A673 (cell line): Measurements from ENCODE around the gene MAB21L2. TPM values are rescaled to one million over a fixed set of nuclear protein-coding genes. Genes with fewer than 3 reads are reported as not detected.

Source experiments
- BruUV-seq: library from RNA; stranded (reverse); fragments of 400-500 nt; replicated peaks from 2 replicates; lab custom pipeline; 2021; lab: Mats Ljungman, UMichigan
- CTCF ChIA-PET: fragments of 300-600 bp; sonication (Branson Sonifier 250); formaldehyde crosslinking; loops from one replicate; lab custom pipeline; 2022; ENCODE audit warnings: antibody characterized with exemption; lab: Charles Lee
- POLR2A ChIA-PET: fragments of 300-600 bp; sonication (Branson Sonifier 250); formaldehyde crosslinking; loops from one replicate; lab custom pipeline; 2022; ENCODE audit warnings: antibody characterized with exemption; ENCODE audit not compliant: low non-redundant PET; lab: Charles Lee
- DNase-seq: peaks from one replicate; pipeline ENCODE4 v3.0.0-alpha.2; 2015; ENCODE audit warnings: low spot score
- H3K27ac ChIP-seq: fragments of 200-600 bp; sonication (generic); 2 replicates; pipeline ENCODE4 v1.5.1; 2016; ENCODE audit warnings: mixed run types, low read depth, mild to moderate bottlenecking, mixed read lengths, antibody characterized with exemption, low read length; ENCODE audit not compliant: poor library complexity, severe bottlenecking
- H3K27me3 ChIP-seq: fragments of 200-600 bp; sonication (generic); replicated peaks from 2 replicates; pipeline ENCODE4 v1.6.1; 2017; ENCODE audit warnings: mixed run types, low read depth, mild to moderate bottlenecking, mixed read lengths, antibody characterized with exemption, low read length; ENCODE audit not compliant: insufficient read depth, poor library complexity
- H3K36me3 ChIP-seq: fragments of 200-600 bp; sonication (generic); 2 replicates; pipeline ENCODE4 v1.6.1; 2016; ENCODE audit warnings: mixed run types, mild to moderate bottlenecking, mixed read lengths, antibody characterized with exemption, low read length; ENCODE audit not compliant: insufficient read depth, poor library complexity, severe bottlenecking
- H3K4me1 ChIP-seq: fragments of 200-600 bp; sonication (generic); 2 replicates; pipeline ENCODE4 v1.6.1; 2017; ENCODE audit warnings: mixed run types, mild to moderate bottlenecking, mixed read lengths, antibody characterized with exemption, low read length; ENCODE audit not compliant: insufficient read depth, poor library complexity, severe bottlenecking
- H3K4me3 ChIP-seq: fragments of 200-600 bp; sonication (generic); 2 replicates; pipeline ENCODE4 v1.5.1; 2016; ENCODE audit warnings: low read depth, mixed run types, mild to moderate bottlenecking, mixed read lengths, low read length; ENCODE audit not compliant: poor library complexity, severe bottlenecking
- H3K9me3 ChIP-seq: fragments of 200-600 bp; sonication (generic); 2 replicates; pipeline ENCODE4 v1.6.1; 2016; ENCODE audit warnings: mixed run types, low read depth, mild to moderate bottlenecking, mixed read lengths, antibody characterized with exemption, low read length; ENCODE audit not compliant: poor library complexity, severe bottlenecking
- EZH2 ChIP-seq: fragments of 200-600 bp; sonication (generic); IDR thresholded peaks from 2 replicates; pipeline ENCODE4 v1.6.1; 2017; ENCODE audit warnings: borderline replicate concordance, low read depth, mild to moderate bottlenecking, mixed read lengths, antibody characterized with exemption, low read length; ENCODE audit not compliant: poor library complexity, severe bottlenecking
- intact Hi-C: fragments of 100-400 bp; cut with micrococcal nuclease; formaldehyde crosslinking; loops from one replicate; pipeline ENCODE4 v1.10.0; 2022; ENCODE audit not compliant: unreplicated experiment
- total RNA-seq: library from RNA; stranded (reverse); gene quantifications from 2 replicates; pipeline ENCODE4 v1.2.3, GENCODE V29; 2021
- TF ChIP-seq, protein P1 (sequence below): fragments of 300-800, 200-600 bp; sonication (generic); conservative IDR thresholded peaks from 2 replicates; pipeline ENCODE4 v1.5.1; 2017; ENCODE audit warnings: low read depth, mild to moderate bottlenecking, antibody characterized with exemption, low read length, moderate library complexity, mixed read lengths

Gene MAB21L2
- total RNA-seq, 1 experiment from 2014 or later: not detected

DNA sequence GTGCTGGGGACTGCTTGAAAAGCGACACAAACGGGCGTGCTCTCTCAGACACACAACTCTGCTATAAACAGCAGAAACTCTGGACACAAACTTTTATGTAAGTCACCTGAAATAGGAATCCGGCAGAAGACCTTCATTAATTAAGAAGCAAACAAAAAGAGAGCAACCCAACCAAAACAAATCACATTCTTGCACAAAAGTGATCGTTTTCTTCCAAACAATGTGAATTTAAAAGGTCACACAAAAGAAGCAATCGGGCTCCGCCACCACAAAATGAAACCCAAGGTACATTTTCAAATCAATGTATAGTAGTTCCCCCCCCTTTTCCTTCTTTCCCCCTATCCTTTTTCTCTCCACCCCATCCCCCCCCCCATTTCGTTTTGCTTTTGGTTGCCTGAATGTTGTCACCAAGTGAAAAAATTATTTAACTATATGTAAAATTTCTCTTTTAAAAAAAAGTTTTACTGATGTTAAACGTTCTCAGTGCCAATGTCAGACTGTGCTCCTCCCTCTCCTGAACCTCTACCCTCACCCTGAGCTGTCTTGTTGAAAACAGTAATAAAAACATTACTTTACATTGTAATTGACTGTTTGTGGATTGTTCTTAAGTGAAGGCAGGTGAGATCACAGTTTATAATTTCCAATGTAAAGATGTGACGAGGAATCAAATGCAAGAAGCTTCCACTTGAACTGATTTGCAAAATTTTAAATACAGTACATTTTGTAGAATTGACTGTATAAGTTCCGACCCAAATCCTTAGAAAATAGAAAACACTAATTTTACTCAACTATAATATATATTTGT, 2.4 kb downstream of the MAB21L2 start:
- intact Hi-C loops: no loop called here
- no peak overlapping the region for H3K4me3 ChIP-seq
- POLR2A ChIA-PET: no interaction called here
- H3K9me3 ChIP-seq: no peaks in the 10 kb centered on the region
- H3K36me3 ChIP-seq: peaks cover 5% of the 10 kb centered on the region
- no peaks in the 10 kb centered on the region for H3K4me1 ChIP-seq
- no peaks in the 10 kb centered on the region for H3K27me3 ChIP-seq
- H3K27ac ChIP-seq: no peak overlapping the region
- TF ChIP-seq, protein P1, sequence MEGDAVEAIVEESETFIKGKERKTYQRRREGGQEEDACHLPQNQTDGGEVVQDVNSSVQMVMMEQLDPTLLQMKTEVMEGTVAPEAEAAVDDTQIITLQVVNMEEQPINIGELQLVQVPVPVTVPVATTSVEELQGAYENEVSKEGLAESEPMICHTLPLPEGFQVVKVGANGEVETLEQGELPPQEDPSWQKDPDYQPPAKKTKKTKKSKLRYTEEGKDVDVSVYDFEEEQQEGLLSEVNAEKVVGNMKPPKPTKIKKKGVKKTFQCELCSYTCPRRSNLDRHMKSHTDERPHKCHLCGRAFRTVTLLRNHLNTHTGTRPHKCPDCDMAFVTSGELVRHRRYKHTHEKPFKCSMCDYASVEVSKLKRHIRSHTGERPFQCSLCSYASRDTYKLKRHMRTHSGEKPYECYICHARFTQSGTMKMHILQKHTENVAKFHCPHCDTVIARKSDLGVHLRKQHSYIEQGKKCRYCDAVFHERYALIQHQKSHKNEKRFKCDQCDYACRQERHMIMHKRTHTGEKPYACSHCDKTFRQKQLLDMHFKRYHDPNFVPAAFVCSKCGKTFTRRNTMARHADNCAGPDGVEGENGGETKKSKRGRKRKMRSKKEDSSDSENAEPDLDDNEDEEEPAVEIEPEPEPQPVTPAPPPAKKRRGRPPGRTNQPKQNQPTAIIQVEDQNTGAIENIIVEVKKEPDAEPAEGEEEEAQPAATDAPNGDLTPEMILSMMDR: no peak
- TF ChIP-seq EZH2: no peak
- DNase-seq: no peak
- BruUV-seq: no TSS peak
- CTCF ChIA-PET: no interaction called here

DNA sequence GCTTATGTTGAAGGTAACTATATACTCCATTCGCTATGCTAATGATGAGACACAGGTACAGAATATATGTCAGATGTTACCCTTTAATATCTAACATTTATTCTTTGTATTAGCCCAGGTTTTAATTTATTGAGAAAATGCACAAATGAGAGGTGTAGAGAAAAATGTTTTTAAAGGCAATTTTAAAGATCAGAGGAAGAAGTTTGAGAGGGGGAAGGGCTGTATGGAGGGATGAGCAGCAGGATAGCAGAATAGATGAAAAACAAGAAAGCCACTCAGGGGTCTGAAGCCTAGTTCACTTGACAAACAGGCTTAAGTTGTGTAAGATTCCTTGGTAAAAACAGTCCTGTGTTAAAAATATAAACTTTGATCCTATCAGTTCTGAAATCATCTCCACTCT, 3.7 kb downstream of the MAB21L2 start:
- H3K27me3 ChIP-seq: no peaks in the 10 kb centered on the region
- DNase-seq: no peak
- no peaks in the 10 kb centered on the region for H3K4me1 ChIP-seq
- ChIA-PET POLR2A (no interaction called here), CTCF (interaction anchor here (0.6 kb wide), 1 partner anchor 82 kb away, joined by 3 read pairs; no protein-coding TSS in a partner anchor)
- intact Hi-C loops: no loop called here
- H3K9me3 ChIP-seq: no peaks in the 10 kb centered on the region
- no peak for TF ChIP-seq EZH2
- TF ChIP-seq, protein P1: no peak
- no peak overlapping the region for H3K4me3 ChIP-seq
- H3K36me3 ChIP-seq: peaks cover 5% of the 10 kb centered on the region
- BruUV-seq: no TSS peak
- H3K27ac ChIP-seq: no peak overlapping the region

DNA sequence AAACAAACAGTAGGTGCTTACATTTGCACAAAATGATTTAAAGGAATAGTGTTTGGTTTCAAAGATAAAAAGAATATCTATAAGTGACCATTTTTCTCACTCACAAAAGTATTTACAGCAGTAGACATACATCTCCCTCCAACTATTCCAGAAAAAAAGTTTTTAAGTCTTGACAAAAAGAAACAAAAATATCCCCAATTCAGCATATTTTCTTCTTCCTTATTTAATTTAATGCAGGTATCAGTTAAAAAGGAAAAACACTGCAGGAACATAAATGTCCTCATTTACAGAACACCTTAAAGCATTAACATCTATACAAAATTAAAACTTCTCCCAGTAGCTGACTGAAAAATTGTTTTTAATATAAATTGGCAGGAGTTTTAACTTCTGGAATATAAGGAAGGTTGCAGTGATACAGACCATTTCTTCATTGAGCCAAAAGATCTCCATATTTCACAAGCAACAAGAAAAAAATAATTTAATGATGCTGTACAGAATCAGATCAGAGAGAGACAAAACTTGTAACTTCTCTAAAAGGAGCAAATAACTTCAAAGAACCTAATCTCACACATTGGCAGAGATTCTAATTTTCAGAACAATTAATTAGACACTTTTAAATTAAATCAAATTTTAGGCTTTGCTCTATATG, 4.3 kb downstream of the MAB21L2 start:
- ChIA-PET POLR2A (no interaction called here), CTCF (no interaction called here)
- Histone ChIP-seq H3K27ac (no peak overlapping the region), H3K4me3 (no peak overlapping the region), H3K9me3 (no peaks in the 10 kb centered on the region), H3K36me3 (peaks cover 5% of the 10 kb centered on the region), H3K4me1 (peaks cover 1% of the 10 kb centered on the region), H3K27me3 (no peaks in the 10 kb centered on the region)
- BruUV-seq: no TSS peak
- intact Hi-C loops: no loop called here
- TF ChIP-seq, protein P1: no peak
- no peak for TF ChIP-seq EZH2
- DNase-seq: no peak
